Ureter (tissue), 1 donor: ENCODE measurements around the gene ABHD18. TPM values are rescaled to one million over a fixed set of nuclear protein-coding genes. Genes with fewer than 3 reads are reported as not detected.

Experiments used
- DNase-seq: peaks from one replicate; pipeline ENCODE4 v3.0.0-alpha.2; 2020; ENCODE audit warnings: low spot score
- total RNA-seq: library from RNA; stranded (reverse); gene quantifications from one replicate; pipeline ENCODE4 v1.2.4, GENCODE V29; 2023
- donor health status: DM: yes; HTN: yes; CAD: no.

Gene ABHD18
- total RNA-seq, 1 donor from 2014 or later, result 15.3 TPM

GRCh38 chr4:128068918-128069317 lies 103.7 kb downstream of the ABHD18 start:
- DNase-seq, result no peak

GRCh38 chr4:128076464-128076863 lies 111.3 kb downstream of the ABHD18 start:
- no peak for DNase-seq

Other genes starting within 250 kb of the ABHD18 start
- not detected for gene SLC25A31, start 235.0 kb upstream of the ABHD18 start, total RNA-seq
- gene HSPA4L, start 183.1 kb upstream of the ABHD18 start, total RNA-seq, result 5.6 TPM
- 4.7 TPM for gene PLK4, start 84.5 kb upstream of the ABHD18 start, total RNA-seq
- gene MFSD8, start 233 bp upstream of the ABHD18 start, total RNA-seq, result 27.6 TPM
- 30.3 TPM for gene LARP1B, start 95.9 kb downstream of the ABHD18 start, total RNA-seq